HepG2 (cell line): ENCODE results near the gene TEX22. TPM values are rescaled to one million over a fixed set of nuclear protein-coding genes. Genes with fewer than 3 reads are reported as not detected.

Source experiments
- ADNP ChIP-seq: sonication (generic); formaldehyde crosslinking; IDR thresholded peaks from 2 replicates; pipeline ENCODE4 v1.4.0; 2020; ENCODE audit warnings: missing genetic modification reagents
- BRCA1 ChIP-seq: sonication (generic); formaldehyde crosslinking; IDR thresholded peaks from 2 replicates; pipeline ENCODE4 v1.4.0; 2020; ENCODE audit warnings: missing genetic modification reagents
- CREM ChIP-seq, 2 experiments: sonication (generic) in 1 of 2; formaldehyde crosslinking in 1 of 2; IDR thresholded peaks; 2 replicates each; pipeline versions ENCODE4 v1.4.0 to v1.6.1; 2016 to 2020; ENCODE audit warnings: antibody characterized with exemption in 1 of 2, mild to moderate bottlenecking in 1 of 2, missing genetic modification reagents in 1 of 2
- KDM3A ChIP-seq: IDR thresholded peaks from 2 replicates; pipeline ENCODE4 v1.6.1; 2018; ENCODE audit warnings: low read depth, missing compliant biosample characterization
- RBM39 ChIP-seq: fragments of 200-400 bp; formaldehyde crosslinking; IDR thresholded peaks from one replicate; pipeline ENCODE4 v1.6.1; 2018; ENCODE audit warnings: antibody characterized with exemption, mild to moderate bottlenecking, low read depth, low read length; ENCODE audit not compliant: poor library complexity, severe bottlenecking
- SALL2 ChIP-seq: sonication (generic); formaldehyde crosslinking; IDR thresholded peaks from 2 replicates; pipeline ENCODE4 v1.8.1; 2023; ENCODE audit warnings: mild to moderate bottlenecking, missing genetic modification reagents, inconsistent platforms
- TBL1XR1 ChIP-seq: fragments of 150-350 bp; IDR thresholded peaks from 2 replicates; pipeline ENCODE4 v1.6.1; 2014; ENCODE audit warnings: borderline replicate concordance, low read length; ENCODE audit not compliant: partially characterized antibody
- TOE1 ChIP-seq: sonication (generic); formaldehyde crosslinking; IDR thresholded peaks from 2 replicates; pipeline ENCODE4 v1.4.0; 2020; ENCODE audit warnings: mild to moderate bottlenecking, missing genetic modification reagents
- ZNF138 ChIP-seq: sonication (generic); formaldehyde crosslinking; IDR thresholded peaks from 2 replicates; pipeline ENCODE4 v1.5.0; 2020; ENCODE audit warnings: mild to moderate bottlenecking, low read depth, missing genetic modification reagents
- ZNF343 ChIP-seq: sonication (generic); formaldehyde crosslinking; IDR thresholded peaks from 2 replicates; pipeline ENCODE4 v1.4.0; 2020; ENCODE audit warnings: mild to moderate bottlenecking, missing genetic modification reagents
- ZNF446 ChIP-seq: sonication (generic); formaldehyde crosslinking; IDR thresholded peaks from 2 replicates; pipeline ENCODE4 v1.5.0; 2020; ENCODE audit warnings: mild to moderate bottlenecking, missing genetic modification reagents
- ZNF615 ChIP-seq: sonication (generic); formaldehyde crosslinking; IDR thresholded peaks from 2 replicates; pipeline ENCODE4 v1.5.0; 2020; ENCODE audit warnings: mild to moderate bottlenecking, missing genetic modification reagents, borderline replicate concordance
- ZSCAN30 ChIP-seq: sonication (generic); formaldehyde crosslinking; IDR thresholded peaks from 2 replicates; pipeline ENCODE4 v1.5.0; 2020; ENCODE audit warnings: mild to moderate bottlenecking, missing genetic modification reagents
- polyA plus RNA-seq, 8 experiments: library from polyadenylated mRNA; depleted of rRNA in 3 of 8; stranded (reverse) in 7 of 8; unstranded in 1 of 8; fragments of >200 nt; fragmentation: Illumina TruSeq in 4 of 8; extraction: Trizol in 4 of 8; gene quantifications; 2 replicates each; pipeline versions ENCODE4 v1.2.1 to v1.2.3, GENCODE V29; 2011 to 2016; ENCODE audit warnings: low read depth in 4 of 8, missing spikeins in 1 of 8, mixed read lengths in 1 of 8; ENCODE audit not compliant: insufficient read depth in 1 of 8
- total RNA-seq, 5 experiments: library from RNA; depleted of rRNA; stranded (reverse); fragments of >200 nt; fragmentation: Illumina TruSeq; extraction: Trizol; gene quantifications; 2 replicates each; pipeline ENCODE4 v1.2.3, GENCODE V29; 2016; ENCODE audit warnings: low read depth in 1 of 5
- TF ChIP-seq, protein P1 (sequence below): sonication (generic); formaldehyde crosslinking; IDR thresholded peaks from 2 replicates; pipeline ENCODE4 v1.5.1; 2020; ENCODE audit warnings: missing genetic modification reagents, mild to moderate bottlenecking, borderline replicate concordance
- TF ChIP-seq, protein P2 (sequence below): sonication (generic); formaldehyde crosslinking; IDR thresholded peaks from 2 replicates; pipeline ENCODE4 v1.4.0; 2020; ENCODE audit warnings: mild to moderate bottlenecking, missing genetic modification reagents, borderline replicate concordance
- TF ChIP-seq, protein P3 (sequence below), 2 experiments: fragments of 450-650 bp in 1 of 2; sonication (generic) in 1 of 2; formaldehyde crosslinking in 1 of 2; IDR thresholded peaks; 2 replicates each; pipeline versions ENCODE4 v1.6.1 to v1.8.0; 2016 to 2022; ENCODE audit warnings: antibody characterized with exemption in 1 of 2, mild to moderate bottlenecking in 1 of 2, missing genetic modification reagents in 1 of 2

The TEX22 gene
- total and polyA plus RNA-seq, 2 of the 13 experiments (the other 11 are each of a cell fraction or from before 2014, with no cell fraction given), result 0.07 to 0.27 TPM

DNA sequence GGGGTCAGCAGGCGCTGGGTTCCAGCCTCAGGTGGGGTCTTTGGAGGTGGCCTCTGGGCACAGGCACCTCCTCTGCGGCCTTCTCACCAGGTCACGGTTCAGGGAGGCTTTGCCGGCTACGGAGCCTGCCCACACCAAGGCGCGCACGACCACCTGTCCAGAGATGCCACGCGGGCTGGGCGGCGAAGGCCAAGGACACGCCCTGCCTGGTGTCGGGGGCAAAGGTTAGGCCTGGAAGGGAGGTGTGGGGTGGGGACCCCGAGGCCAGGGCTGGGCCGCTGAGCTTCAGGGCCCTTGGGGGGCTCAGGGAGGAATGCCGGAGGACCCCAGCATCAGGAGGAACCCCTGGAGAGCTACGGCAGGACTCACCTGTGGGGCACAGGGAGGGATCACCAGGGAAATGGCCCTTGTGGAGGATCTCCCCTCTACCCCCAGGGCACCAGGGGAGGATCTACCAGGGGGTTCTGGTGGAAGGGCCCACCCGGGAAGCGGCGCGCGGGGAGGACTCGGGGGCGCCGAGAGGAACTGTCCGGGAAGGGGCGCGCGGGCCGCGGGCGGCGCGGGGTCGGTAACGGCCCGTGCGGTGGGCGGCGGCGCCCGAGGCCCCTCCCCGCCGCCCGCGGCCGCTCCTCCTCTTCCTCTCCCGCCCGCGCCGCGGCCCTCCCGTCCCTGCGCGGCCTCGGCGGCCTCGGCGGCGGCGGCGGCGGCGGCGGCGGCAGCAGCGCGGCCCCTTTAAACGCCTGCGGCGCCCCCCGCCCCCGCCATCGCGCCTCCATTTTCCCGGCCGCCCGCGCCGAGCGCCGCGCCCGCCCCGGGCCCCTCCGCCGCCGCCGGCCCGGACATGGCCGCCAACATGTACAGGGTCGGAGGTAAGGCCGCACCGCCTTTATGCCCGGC is 21.1 kb downstream of the TEX22 start, which contains the start of gene MTA1 (continued):
- no peak for TF ChIP-seq ZSCAN30 (CRISPR knock-in tag)
- no peak for TF ChIP-seq TOE1
- 0 out of 2 replicates have a peak, but pooled peaks have one; percentile 24 for TF ChIP-seq BRCA1 (CRISPR knock-in tag)
- TF ChIP-seq KDM3A, result no peak
- TF ChIP-seq ZNF446 (CRISPR knock-in tag), result 0 out of 2 replicates have a peak, but pooled peaks have one; percentile 43
- TF ChIP-seq, protein P1, sequence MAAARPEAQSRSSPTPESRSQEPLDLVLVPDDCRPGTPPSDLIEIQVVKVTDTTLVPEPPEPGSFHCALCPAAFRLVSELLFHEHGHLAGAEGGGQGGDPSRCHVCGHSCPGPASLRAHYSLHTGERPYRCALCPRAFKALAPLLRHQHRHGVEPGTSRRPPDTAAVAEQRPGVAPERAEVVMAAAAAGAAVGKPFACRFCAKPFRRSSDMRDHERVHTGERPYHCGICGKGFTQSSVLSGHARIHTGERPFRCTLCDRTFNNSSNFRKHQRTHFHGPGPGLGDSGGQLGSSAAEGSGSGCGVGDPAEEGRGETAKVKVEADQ (CRISPR knock-in tag), result no peak
- peak; percentile 27; the same call in 1 of the 2 replicates for TF ChIP-seq SALL2 (CRISPR knock-in tag)
- TF ChIP-seq, protein P2, sequence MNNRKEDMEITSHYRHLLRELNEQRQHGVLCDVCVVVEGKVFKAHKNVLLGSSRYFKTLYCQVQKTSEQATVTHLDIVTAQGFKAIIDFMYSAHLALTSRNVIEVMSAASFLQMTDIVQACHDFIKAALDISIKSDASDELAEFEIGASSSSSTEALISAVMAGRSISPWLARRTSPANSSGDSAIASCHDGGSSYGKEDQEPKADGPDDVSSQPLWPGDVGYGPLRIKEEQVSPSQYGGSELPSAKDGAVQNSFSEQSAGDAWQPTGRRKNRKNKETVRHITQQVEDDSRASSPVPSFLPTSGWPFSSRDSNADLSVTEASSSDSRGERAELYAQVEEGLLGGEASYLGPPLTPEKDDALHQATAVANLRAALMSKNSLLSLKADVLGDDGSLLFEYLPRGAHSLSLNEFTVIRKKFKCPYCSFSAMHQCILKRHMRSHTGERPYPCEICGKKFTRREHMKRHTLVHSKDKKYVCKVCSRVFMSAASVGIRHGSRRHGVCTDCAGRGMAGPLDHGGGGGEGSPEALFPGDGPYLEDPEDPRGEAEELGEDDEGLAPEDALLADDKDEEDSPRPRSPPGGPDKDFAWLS (CRISPR knock-in tag), result no peak
- peak; percentile 18 for TF ChIP-seq RBM39
- TF ChIP-seq TBL1XR1, result no peak
- TF ChIP-seq ZNF343 (CRISPR knock-in tag), result peak; percentile 73; the same call in 1 of the 2 replicates
- 0 out of 2 replicates have a peak, but pooled peaks have one; percentile 57 for TF ChIP-seq ZNF138 (CRISPR knock-in tag)
- TF ChIP-seq ADNP (CRISPR knock-in tag), result no peak
- 0 out of 2 replicates have a peak, but pooled peaks have one; percentile 59 for TF ChIP-seq ZNF615 (CRISPR knock-in tag)
- TF ChIP-seq, protein P3, sequence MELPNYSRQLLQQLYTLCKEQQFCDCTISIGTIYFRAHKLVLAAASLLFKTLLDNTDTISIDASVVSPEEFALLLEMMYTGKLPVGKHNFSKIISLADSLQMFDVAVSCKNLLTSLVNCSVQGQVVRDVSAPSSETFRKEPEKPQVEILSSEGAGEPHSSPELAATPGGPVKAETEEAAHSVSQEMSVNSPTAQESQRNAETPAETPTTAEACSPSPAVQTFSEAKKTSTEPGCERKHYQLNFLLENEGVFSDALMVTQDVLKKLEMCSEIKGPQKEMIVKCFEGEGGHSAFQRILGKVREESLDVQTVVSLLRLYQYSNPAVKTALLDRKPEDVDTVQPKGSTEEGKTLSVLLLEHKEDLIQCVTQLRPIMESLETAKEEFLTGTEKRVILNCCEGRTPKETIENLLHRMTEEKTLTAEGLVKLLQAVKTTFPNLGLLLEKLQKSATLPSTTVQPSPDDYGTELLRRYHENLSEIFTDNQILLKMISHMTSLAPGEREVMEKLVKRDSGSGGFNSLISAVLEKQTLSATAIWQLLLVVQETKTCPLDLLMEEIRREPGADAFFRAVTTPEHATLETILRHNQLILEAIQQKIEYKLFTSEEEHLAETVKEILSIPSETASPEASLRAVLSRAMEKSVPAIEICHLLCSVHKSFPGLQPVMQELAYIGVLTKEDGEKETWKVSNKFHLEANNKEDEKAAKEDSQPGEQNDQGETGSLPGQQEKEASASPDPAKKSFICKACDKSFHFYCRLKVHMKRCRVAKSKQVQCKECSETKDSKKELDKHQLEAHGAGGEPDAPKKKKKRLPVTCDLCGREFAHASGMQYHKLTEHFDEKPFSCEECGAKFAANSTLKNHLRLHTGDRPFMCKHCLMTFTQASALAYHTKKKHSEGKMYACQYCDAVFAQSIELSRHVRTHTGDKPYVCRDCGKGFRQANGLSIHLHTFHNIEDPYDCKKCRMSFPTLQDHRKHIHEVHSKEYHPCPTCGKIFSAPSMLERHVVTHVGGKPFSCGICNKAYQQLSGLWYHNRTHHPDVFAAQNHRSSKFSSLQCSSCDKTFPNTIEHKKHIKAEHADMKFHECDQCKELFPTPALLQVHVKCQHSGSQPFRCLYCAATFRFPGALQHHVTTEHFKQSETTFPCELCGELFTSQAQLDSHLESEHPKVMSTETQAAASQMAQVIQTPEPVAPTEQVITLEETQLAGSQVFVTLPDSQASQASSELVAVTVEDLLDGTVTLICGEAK (IDR thresholded peaks at IDR 0.05), result no peak
- TF ChIP-seq, protein P3 (CRISPR knock-in tag; IDR thresholded peaks at IDR 0.05), result peak; percentile 69; the same call in 1 of the 2 replicates
- TF ChIP-seq CREM (IDR thresholded peaks at IDR 0.05), result no peak
- TF ChIP-seq CREM (CRISPR knock-in tag; IDR thresholded peaks at IDR 0.05), result no peak
